CD4-positive, alpha-beta T cell (primary cell): Measurements from ENCODE around the gene YAP1. TPM values are rescaled to one million over a fixed set of nuclear protein-coding genes. Genes with fewer than 3 reads are reported as not detected.

ENCODE experiments used
- ATAC-seq: fragments of 200-7000 bp; cut with Tn5 transposase; one replicate; pipeline ENCODE4 v1.10.0; 2022; ENCODE audit warnings: mild to moderate bottlenecking; ENCODE audit not compliant: poor library complexity
- CTCF ChIA-PET: fragments of 350-600 bp; sonication (Branson Sonifier 250); formaldehyde crosslinking; loops from one replicate; lab custom pipeline; 2021; ENCODE audit warnings: antibody characterized with exemption, inconsistent platforms; lab: Charles Lee
- POLR2A ChIA-PET: fragments of 350-600 bp; sonication (Branson Sonifier 250); formaldehyde crosslinking; loops from one replicate; lab custom pipeline; 2021; ENCODE audit warnings: antibody characterized with exemption, inconsistent platforms; lab: Charles Lee
- DNase-seq, 14 experiments: peaks; one replicate each; pipeline ENCODE4 v3.0.0-alpha.2; 2013 to 2020; ENCODE audit warnings: mixed read lengths in 2 of 14
- H3K27ac ChIP-seq, 2 donors: one replicate each; pipeline versions ENCODE4 v1.5.1 to v1.7.0; 2013; ENCODE audit warnings: low read length in 2 of 2, low read depth in 1 of 2, mild to moderate bottlenecking in 1 of 2
- H3K27me3 ChIP-seq, 2 experiments: 1 replicate in 1 of 2; 2 replicates in 1 of 2; pipeline versions ENCODE4 v1.6.1 to v1.7.0; 2013; ENCODE audit warnings: low read length in 2 of 2, control low read depth in 1 of 2, mild to moderate bottlenecking in 1 of 2, moderate library complexity in 1 of 2; ENCODE audit not compliant: insufficient read depth in 2 of 2, control insufficient read depth in 1 of 2
- H3K36me3 ChIP-seq: one replicate; pipeline ENCODE4 v1.6.1; 2013; ENCODE audit warnings: low read length, control low read depth; ENCODE audit not compliant: insufficient read depth
- H3K4me1 ChIP-seq: one replicate; pipeline ENCODE4 v1.6.1; 2013; ENCODE audit warnings: low read length, control low read depth; ENCODE audit not compliant: insufficient read depth
- H3K4me3 ChIP-seq: one replicate; pipeline ENCODE4 v1.5.1; 2013; ENCODE audit warnings: mild to moderate bottlenecking, low read length, moderate library complexity
- H3K9me3 ChIP-seq, 2 experiments: 1 replicate in 1 of 2; 2 replicates in 1 of 2; pipeline versions ENCODE4 v1.6.1 to v1.7.0; 2013; ENCODE audit warnings: low read length in 2 of 2, mild to moderate bottlenecking in 2 of 2, control low read depth in 1 of 2, moderate library complexity in 1 of 2; ENCODE audit not compliant: control insufficient read depth in 1 of 2, insufficient read depth in 1 of 2
- H3K27ac Mint-ChIP-seq: one replicate; pipeline ENCODE4 v1.8.0; 2020; ENCODE audit warnings: mixed read lengths
- H3K27me3 Mint-ChIP-seq: one replicate; pipeline ENCODE4 v1.8.0; 2021; ENCODE audit warnings: mixed read lengths
- H3K36me3 Mint-ChIP-seq: one replicate; pipeline ENCODE4 v1.8.0; 2021; ENCODE audit warnings: low read depth, mixed read lengths
- H3K4me1 Mint-ChIP-seq: one replicate; pipeline ENCODE4 v1.8.0; 2021; ENCODE audit warnings: low read depth, mixed read lengths
- H3K4me3 Mint-ChIP-seq: one replicate; pipeline ENCODE4 v1.8.0; 2020; ENCODE audit warnings: mild to moderate bottlenecking, mixed read lengths
- H3K9me3 Mint-ChIP-seq: one replicate; pipeline ENCODE4 v1.8.0; 2020; ENCODE audit warnings: mixed read lengths
- CTCF ChIP-seq: fragments of 200-600 bp; IDR thresholded peaks from one replicate; pipeline ENCODE4 v1.8.0; 2022; ENCODE audit warnings: antibody characterized with exemption, mild to moderate bottlenecking
- intact Hi-C, 2 experiments: fragments of 100-400 bp; cut with DNase I in 1 of 2; cut with micrococcal nuclease in 1 of 2; formaldehyde crosslinking; loops; one replicate each; pipeline versions ENCODE4 v1.15.1 to v1.9.0; 2023 to 2025; cut with DNase I, micrococcal nuclease
- total RNA-seq, 174 experiments: library from RNA in 2 of 174; stranded (reverse) in 2 of 174; gene quantifications; one replicate each; pipeline ENCODE4 v1.2.3 and lab custom pipeline; 2021 to 2026

The YAP1 gene
- total RNA-seq, 2 experiments from 2014 or later = 0.06 TPM; not detected in 1

GRCh38 chr11:102121329-102121728, 11.1 kb downstream of the YAP1 start:
- intact Hi-C loops = no loop called here
- Mint-ChIP-seq H3K27me3 (peaks cover 56% of the 10 kb centered on the region), H3K4me1 (no peaks in the 10 kb centered on the region), H3K4me3 (no peak overlapping the region), H3K27ac (no peak overlapping the region), H3K36me3 (no peaks in the 10 kb centered on the region), H3K9me3 (peaks cover 4% of the 10 kb centered on the region)
- Histone ChIP-seq H3K4me3 (no peak overlapping the region), H3K36me3 (no peaks in the 10 kb centered on the region), H3K27me3 (peaks cover 5 to 8% of the 10 kb centered on the region in 2 experiments), H3K27ac (no peak overlapping the region), H3K9me3 (no peaks in the 10 kb centered on the region), H3K4me1 (no peaks in the 10 kb centered on the region)
- ChIA-PET CTCF (no interaction called here), POLR2A (no interaction called here)
- no peak for TF ChIP-seq CTCF
- DNase-seq (no peak), ATAC-seq (no peak)

GRCh38 chr11:102134597-102134996, 24.4 kb downstream of the YAP1 start:
- DNase-seq = no peak
- CTCF ChIA-PET = no interaction called here
- no peak overlapping the region for H3K27ac Mint-ChIP-seq

GRCh38 chr11:102135256-102135655, 25.0 kb downstream of the YAP1 start:
- H3K27ac ChIP-seq = no peak overlapping the region
- no peaks in the 10 kb centered on the region for H3K4me1 ChIP-seq
- CTCF ChIA-PET = no interaction called here
- Mint-ChIP-seq H3K36me3 (no peaks in the 10 kb centered on the region), H3K9me3 (no peaks in the 10 kb centered on the region), H3K4me1 (no peaks in the 10 kb centered on the region), H3K27ac (no peak overlapping the region), H3K27me3 (peaks cover 17% of the 10 kb centered on the region), H3K4me3 (no peak overlapping the region)
- POLR2A ChIA-PET = no interaction called here
- no peak for TF ChIP-seq CTCF
- H3K9me3 ChIP-seq = no peaks in the 10 kb centered on the region
- no peaks in the 10 kb centered on the region for H3K36me3 ChIP-seq
- intact Hi-C loops = no loop called here
- H3K27me3 ChIP-seq = peaks cover 4 to 9% of the 10 kb centered on the region in 2 experiments
- DNase-seq (no peak), ATAC-seq (no peak)
- no peak overlapping the region for H3K4me3 ChIP-seq

More at GRCh38 chr11:102134597-102134996, 24.4 kb downstream of the YAP1 start:
- no peak overlapping the region for H3K4me3 Mint-ChIP-seq
- ATAC-seq = no peak
- POLR2A ChIA-PET = no interaction called here
- intact Hi-C loops = no loop called here
- Histone ChIP-seq H3K4me1 (no peaks in the 10 kb centered on the region), H3K27me3 (peaks cover 4 to 9% of the 10 kb centered on the region in 2 experiments), H3K36me3 (no peaks in the 10 kb centered on the region), H3K4me3 (no peak overlapping the region), H3K9me3 (no peaks in the 10 kb centered on the region), H3K27ac (no peak overlapping the region)
- H3K36me3 Mint-ChIP-seq = no peaks in the 10 kb centered on the region
- H3K9me3 Mint-ChIP-seq = no peaks in the 10 kb centered on the region
- no peaks in the 10 kb centered on the region for H3K4me1 Mint-ChIP-seq
- H3K27me3 Mint-ChIP-seq = peaks cover 17% of the 10 kb centered on the region
- TF ChIP-seq CTCF = no peak
